ENCODE data around the gene MAML3. TPM values are rescaled to one million over a fixed set of nuclear protein-coding genes. Genes with fewer than 3 reads are reported as not detected.

MAML3 gene
- total and polyA plus RNA-seq, 2 experiments from 2014 or later: 4.1 to 11.2 TPM

DNA sequence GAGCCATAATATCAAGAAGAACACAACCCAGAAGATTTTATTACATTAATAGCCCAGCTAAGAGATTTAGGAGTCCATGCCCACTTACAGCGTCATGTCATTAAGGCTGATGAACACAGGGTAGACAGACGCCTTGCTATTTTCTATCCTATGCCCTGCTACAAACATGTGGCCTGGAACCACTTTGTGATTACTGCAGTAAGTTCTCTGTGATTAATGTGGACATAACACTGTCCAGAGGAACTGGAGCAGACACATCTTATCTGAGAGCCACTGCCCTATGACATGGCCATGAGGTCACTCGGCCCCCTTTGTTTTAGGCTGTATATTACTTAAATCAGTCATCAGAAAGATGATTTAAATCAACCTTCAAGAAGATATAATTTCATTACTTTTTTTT, 211.7 kb downstream of the MAML3 start:
- no peaks in the 10 kb centered on the region for H3K27me3 ChIP-seq
- peaks cover 4% of the 10 kb centered on the region for H3K79me2 ChIP-seq
- H4K20me1 ChIP-seq (ENCODE audit: insufficient read depth, poor library complexity, severe bottlenecking): no peaks in the 10 kb centered on the region
- no peaks in the 10 kb centered on the region for H3K9me2 ChIP-seq (replicated peaks; ENCODE audit: insufficient read depth)
- H3K4me1 ChIP-seq (ENCODE audit: insufficient read depth): no peaks in the 10 kb centered on the region
- WGBS (ENCODE audit: low lambda C conversion rate, missing lambda C conversion rate): 74% methylated on average over 3 of the region's 3 CpGs
- H3K4me2 ChIP-seq: no peak overlapping the region
- H3K4me3 ChIP-seq: no peak overlapping the region
- DNase-seq (ENCODE audit: low spot score): no peak
- H3K36me3 ChIP-seq (replicated peaks; ENCODE audit: insufficient read depth, low read depth): no peaks in the 10 kb centered on the region
- H2AFZ ChIP-seq: no peak overlapping the region
- no peaks in the 10 kb centered on the region for H3K9me3 ChIP-seq (ENCODE audit: low read depth)
- TF ChIP-seq, protein P1, sequence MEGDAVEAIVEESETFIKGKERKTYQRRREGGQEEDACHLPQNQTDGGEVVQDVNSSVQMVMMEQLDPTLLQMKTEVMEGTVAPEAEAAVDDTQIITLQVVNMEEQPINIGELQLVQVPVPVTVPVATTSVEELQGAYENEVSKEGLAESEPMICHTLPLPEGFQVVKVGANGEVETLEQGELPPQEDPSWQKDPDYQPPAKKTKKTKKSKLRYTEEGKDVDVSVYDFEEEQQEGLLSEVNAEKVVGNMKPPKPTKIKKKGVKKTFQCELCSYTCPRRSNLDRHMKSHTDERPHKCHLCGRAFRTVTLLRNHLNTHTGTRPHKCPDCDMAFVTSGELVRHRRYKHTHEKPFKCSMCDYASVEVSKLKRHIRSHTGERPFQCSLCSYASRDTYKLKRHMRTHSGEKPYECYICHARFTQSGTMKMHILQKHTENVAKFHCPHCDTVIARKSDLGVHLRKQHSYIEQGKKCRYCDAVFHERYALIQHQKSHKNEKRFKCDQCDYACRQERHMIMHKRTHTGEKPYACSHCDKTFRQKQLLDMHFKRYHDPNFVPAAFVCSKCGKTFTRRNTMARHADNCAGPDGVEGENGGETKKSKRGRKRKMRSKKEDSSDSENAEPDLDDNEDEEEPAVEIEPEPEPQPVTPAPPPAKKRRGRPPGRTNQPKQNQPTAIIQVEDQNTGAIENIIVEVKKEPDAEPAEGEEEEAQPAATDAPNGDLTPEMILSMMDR (IDR thresholded peaks at IDR 0.05; ENCODE audit: poor library complexity): no peak
- TF ChIP-seq EZH2 (IDR thresholded peaks at IDR 0.05; ENCODE audit: borderline replicate concordance) (no peak), EZH2phosphoT487 (IDR thresholded peaks at IDR 0.05; ENCODE audit: low read depth, severe bottlenecking, unreplicated experiment) (no peak)
- no peak overlapping the region for H3K27ac ChIP-seq

DNA sequence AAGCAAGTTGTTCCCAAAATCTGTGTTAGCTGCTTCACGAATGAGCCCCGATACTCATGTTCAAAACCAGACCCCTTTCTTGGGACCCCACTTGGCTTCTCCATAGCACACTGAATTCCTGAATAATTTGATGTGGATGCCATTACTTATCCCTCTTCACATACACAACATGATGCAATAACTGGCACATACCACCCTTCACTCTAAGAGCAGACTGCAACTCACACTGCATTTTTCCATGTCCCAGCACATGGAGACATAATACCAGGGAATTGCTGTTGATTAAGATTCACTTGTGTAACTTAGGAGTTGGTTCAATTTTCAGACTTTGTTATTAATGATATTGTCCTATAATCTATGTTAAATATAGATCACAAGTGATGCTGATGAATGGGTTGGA, 213.4 kb downstream of the MAML3 start:
- Histone ChIP-seq H3K79me2 (no peaks in the 10 kb centered on the region), H3K9me3 (ENCODE audit: low read depth) (no peaks in the 10 kb centered on the region), H4K20me1 (ENCODE audit: insufficient read depth, poor library complexity, severe bottlenecking) (no peaks in the 10 kb centered on the region), H3K27ac (no peak overlapping the region), H3K4me1 (ENCODE audit: insufficient read depth) (no peaks in the 10 kb centered on the region), H3K9me2 (replicated peaks; ENCODE audit: insufficient read depth) (no peaks in the 10 kb centered on the region), H2AFZ (no peak overlapping the region), H3K4me2 (no peak overlapping the region), H3K4me3 (no peak overlapping the region), H3K36me3 (replicated peaks; ENCODE audit: insufficient read depth, low read depth) (no peaks in the 10 kb centered on the region), H3K27me3 (no peaks in the 10 kb centered on the region)
- TF ChIP-seq EZH2 (IDR thresholded peaks at IDR 0.05; ENCODE audit: borderline replicate concordance): no peak
- TF ChIP-seq, protein P1 (IDR thresholded peaks at IDR 0.05; ENCODE audit: poor library complexity): no peak
- TF ChIP-seq EZH2phosphoT487 (IDR thresholded peaks at IDR 0.05; ENCODE audit: low read depth, severe bottlenecking, unreplicated experiment): no peak
- no peak for DNase-seq (ENCODE audit: low spot score)
- WGBS (ENCODE audit: low lambda C conversion rate, missing lambda C conversion rate): 97% methylated on average over 2 of the region's 2 CpGs

DNA sequence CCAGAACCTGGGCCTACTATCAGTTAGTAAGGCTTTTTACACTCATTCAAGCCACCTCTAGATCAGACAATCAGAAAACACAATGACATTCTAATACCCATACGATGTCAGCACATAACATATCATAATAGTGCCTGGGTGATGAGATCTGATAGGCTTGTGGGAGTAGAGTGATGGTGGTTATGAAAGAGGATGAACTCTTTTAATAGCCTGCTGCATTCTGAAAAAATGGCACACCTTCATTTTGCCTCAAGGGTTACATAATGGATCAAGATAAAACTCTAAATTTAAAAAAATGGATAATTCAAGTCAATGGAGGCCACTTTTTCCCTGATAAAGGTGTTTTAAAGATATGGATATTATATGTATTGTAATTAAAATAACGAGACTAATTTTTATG, 215.6 kb downstream of the MAML3 start:
- H3K4me2 ChIP-seq: no peak overlapping the region
- no peaks in the 10 kb centered on the region for H3K9me3 ChIP-seq (ENCODE audit: low read depth)
- H3K27ac ChIP-seq: no peak overlapping the region
- H4K20me1 ChIP-seq (ENCODE audit: insufficient read depth, poor library complexity, severe bottlenecking): no peaks in the 10 kb centered on the region
- TF ChIP-seq, protein P1 (IDR thresholded peaks at IDR 0.05; ENCODE audit: poor library complexity): no peak
- H3K4me3 ChIP-seq: no peak overlapping the region
- no peaks in the 10 kb centered on the region for H3K79me2 ChIP-seq
- WGBS (ENCODE audit: low lambda C conversion rate, missing lambda C conversion rate): 88% methylated on average over 2 of the region's 2 CpGs
- DNase-seq (ENCODE audit: low spot score): no peak
- no peaks in the 10 kb centered on the region for H3K27me3 ChIP-seq
- no peak overlapping the region for H2AFZ ChIP-seq
- no peaks in the 10 kb centered on the region for H3K36me3 ChIP-seq (replicated peaks; ENCODE audit: insufficient read depth, low read depth)
- H3K9me2 ChIP-seq (replicated peaks; ENCODE audit: insufficient read depth): no peaks in the 10 kb centered on the region
- peaks cover 4% of the 10 kb centered on the region for H3K4me1 ChIP-seq (ENCODE audit: insufficient read depth)

DNA sequence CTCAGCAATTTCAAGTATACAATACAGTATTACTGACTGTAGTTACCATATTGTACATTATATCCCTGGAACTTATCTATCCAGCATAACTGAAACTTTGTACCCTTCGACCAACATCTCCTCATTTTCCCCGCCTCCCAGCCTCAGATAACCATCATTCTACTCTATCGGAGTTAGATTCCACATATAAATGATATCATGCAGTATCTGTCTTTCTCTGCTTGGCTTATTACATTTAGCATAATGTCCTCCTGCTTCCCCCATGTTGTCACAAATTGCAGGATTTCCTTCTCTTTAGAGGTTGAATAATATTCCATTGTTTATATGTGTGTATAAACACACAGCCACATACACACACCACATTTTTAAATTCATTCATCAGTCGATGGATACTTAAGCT, 218.1 kb downstream of the MAML3 start:
- H3K9me3 ChIP-seq (ENCODE audit: low read depth): no peaks in the 10 kb centered on the region
- no peaks in the 10 kb centered on the region for H3K36me3 ChIP-seq (replicated peaks; ENCODE audit: insufficient read depth, low read depth)
- peaks cover 4% of the 10 kb centered on the region for H3K4me1 ChIP-seq (ENCODE audit: insufficient read depth)
- 86% methylated on average over 4 of the region's 4 CpGs for WGBS (ENCODE audit: low lambda C conversion rate, missing lambda C conversion rate)
- DNase-seq (ENCODE audit: low spot score): no peak
- H3K27me3 ChIP-seq: no peaks in the 10 kb centered on the region
- no peak overlapping the region for H2AFZ ChIP-seq
- H3K79me2 ChIP-seq: no peaks in the 10 kb centered on the region
- TF ChIP-seq, protein P1 (IDR thresholded peaks at IDR 0.05; ENCODE audit: poor library complexity): no peak
- no peak for TF ChIP-seq EZH2 (IDR thresholded peaks at IDR 0.05; ENCODE audit: borderline replicate concordance)
- TF ChIP-seq EZH2phosphoT487 (IDR thresholded peaks at IDR 0.05; ENCODE audit: low read depth, severe bottlenecking, unreplicated experiment): no peak
- H4K20me1 ChIP-seq (ENCODE audit: insufficient read depth, poor library complexity, severe bottlenecking): no peaks in the 10 kb centered on the region
- no peak overlapping the region for H3K4me3 ChIP-seq
- no peaks in the 10 kb centered on the region for H3K9me2 ChIP-seq (replicated peaks; ENCODE audit: insufficient read depth)
- H3K4me2 ChIP-seq: no peak overlapping the region
- no peak overlapping the region for H3K27ac ChIP-seq

Measured in hepatocyte (in vitro differentiated cells).